GM12878 (cell line): ENCODE measurements around the gene MGMT. TPM values are rescaled to one million over a fixed set of nuclear protein-coding genes. Genes with fewer than 3 reads are reported as not detected.

Experiments
- ATAC-seq: fragments of 200-7000 bp; cut with Tn5 transposase; 3 replicates; pipeline ENCODE4 v1.9.1; 2020; ENCODE audit warnings: mild to moderate bottlenecking, moderate library complexity
- BruUV-seq: library from RNA; stranded (reverse); fragments of 400-500 nt; replicated peaks from 2 replicates; lab custom pipeline; 2021; lab: Mats Ljungman, UMichigan
- CTCF ChIA-PET: fragments of 300-600 bp; sonication (Branson Sonifier 250); formaldehyde crosslinking; extraction: SDS; loops from one replicate; lab custom pipeline; 2021; ENCODE audit warnings: inconsistent platforms; lab: Yijun Ruan, JAX
- POLR2A ChIA-PET: fragments of 350-600 bp; formaldehyde crosslinking; extraction: SDS; loops from one replicate; lab custom pipeline; 2021; ENCODE audit warnings: inconsistent platforms; lab: Charles Lee
- RAD21 ChIA-PET: fragments of 300-600 bp; sonication (Branson Sonifier 250); formaldehyde crosslinking; loops from one replicate; lab custom pipeline; 2023; ENCODE audit warnings: antibody characterized with exemption; ENCODE audit not compliant: unreplicated experiment; lab: Charles Lee
- SMC1A ChIA-PET: fragments of 300-600 bp; sonication (Branson Sonifier 250); formaldehyde crosslinking; loops from one replicate; lab custom pipeline; 2023; ENCODE audit not compliant: unreplicated experiment, uncharacterized antibody; lab: Charles Lee
- DNase-seq: peaks from one replicate; pipeline ENCODE4 v3.0.0-alpha.2; 2011; ENCODE audit warnings: low read depth, low spot score
- FAIRE-seq: peaks from 3 replicates; lab custom pipeline; 2011; peaks lifted over from hg19 to GRCh38; lab: Jason Lieb, UNC
- H2AFZ ChIP-seq: 2 replicates; pipeline ENCODE4 v1.6.0; 2011; ENCODE audit warnings: low read depth, low read length, control low read depth; ENCODE audit not compliant: control insufficient read depth
- H3K27ac ChIP-seq: 2 replicates; pipeline ENCODE4 v1.5.1; 2011; ENCODE audit warnings: control low read depth; ENCODE audit not compliant: control insufficient read depth, insufficient read depth
- H3K27me3 ChIP-seq, 2 experiments: replicated peaks in 1 of 2; 2 replicates each; pipeline versions ENCODE4 v1.6.0 to v1.6.1; 2011; ENCODE audit warnings: low read length in 1 of 2; ENCODE audit not compliant: control insufficient read depth in 2 of 2, insufficient read depth in 2 of 2
- H3K36me3 ChIP-seq, 2 experiments: 2 replicates each; pipeline ENCODE4 v1.5.1; 2011; ENCODE audit warnings: low read length in 1 of 2; ENCODE audit not compliant: control insufficient read depth in 2 of 2, insufficient read depth in 2 of 2
- H3K4me1 ChIP-seq: 2 replicates; pipeline ENCODE4 v1.6.1; 2011; ENCODE audit warnings: mild to moderate bottlenecking, low read length, moderate library complexity, mixed read lengths; ENCODE audit not compliant: control insufficient read depth, insufficient read depth
- H3K4me2 ChIP-seq: 2 replicates; pipeline ENCODE4 v1.6.0; 2011; ENCODE audit warnings: control low read depth; ENCODE audit not compliant: control insufficient read depth, insufficient read depth
- H3K4me3 ChIP-seq: fragments of 200-600 bp; sonication (generic); 2 replicates; pipeline ENCODE4 v1.5.1; 2016
- H3K79me2 ChIP-seq: 2 replicates; pipeline ENCODE4 v1.6.0; 2011; ENCODE audit warnings: low read length; ENCODE audit not compliant: control insufficient read depth, insufficient read depth
- H3K9ac ChIP-seq: 2 replicates; pipeline ENCODE4 v1.8.0; 2011; ENCODE audit warnings: low read length, control low read depth, mixed read lengths; ENCODE audit not compliant: control insufficient read depth, insufficient read depth
- H3K9me3 ChIP-seq: replicated peaks from 3 replicates; pipeline ENCODE4 v1.5.1; 2011; ENCODE audit warnings: mild to moderate bottlenecking, low read length; ENCODE audit not compliant: control insufficient read depth, insufficient read depth
- H4K20me1 ChIP-seq: 2 replicates; pipeline ENCODE4 v1.6.0; 2011; ENCODE audit not compliant: control insufficient read depth, insufficient read depth
- BRCA1 ChIP-seq: IDR thresholded peaks from 2 replicates; pipeline ENCODE4 v1.6.1; 2011; ENCODE audit warnings: low read depth, low read length, improper control_type of control experiment
- MLLT1 ChIP-seq: fragments of 450-650 bp; IDR thresholded peaks from 2 replicates; pipeline ENCODE4 v1.6.1; 2016; ENCODE audit warnings: mild to moderate bottlenecking
- NR2C1 ChIP-seq: fragments of 450-650 bp; IDR thresholded peaks from 2 replicates; pipeline ENCODE4 v1.6.1; 2017; ENCODE audit warnings: antibody characterized with exemption, mild to moderate bottlenecking, moderate library complexity
- PML ChIP-seq: IDR thresholded peaks from 2 replicates; pipeline ENCODE4 v1.6.1; 2012; ENCODE audit warnings: low read length, inconsistent platforms
- RAD21 ChIP-seq: IDR thresholded peaks from 2 replicates; pipeline ENCODE4 v1.6.1; 2011; ENCODE audit warnings: mild to moderate bottlenecking, low read depth, low read length, moderate library complexity; ENCODE audit not compliant: insufficient read depth
- STAT3 ChIP-seq: IDR thresholded peaks from 2 replicates; pipeline ENCODE4 v1.6.1; 2011; ENCODE audit warnings: low read depth, low read length, improper control_type of control experiment
- TBL1XR1 ChIP-seq: IDR thresholded peaks from 2 replicates; pipeline ENCODE4 v1.6.1; 2012; ENCODE audit warnings: low read depth, low read length, improper control_type of control experiment
- WGBS: methylation state at CpG from one replicate; pipeline ENCODE4 v1.1.6; 2016; ENCODE audit warnings: low lambda C conversion rate; ENCODE audit not compliant: insufficient replicate concordance, insufficient coverage; ENCODE audit errors: missing lambda C conversion rate; 5-methylcytosine and 5-hydroxymethylcytosine counted together
- in situ Hi-C: fragments of 300-500 bp; cut with MboI; formaldehyde crosslinking; loops from 9 replicates; pipeline ENCODE4 v1.14.3; 2018; ENCODE audit warnings: mixed read lengths
- intact Hi-C: fragments of 100-400 bp; cut with micrococcal nuclease; formaldehyde crosslinking; loops from one replicate; pipeline ENCODE4 v1.14.2; 2022; ENCODE audit not compliant: unreplicated experiment
- polyA plus RNA-seq, 11 experiments: library from polyadenylated mRNA; depleted of rRNA in 4 of 11; unstranded in 6 of 11; stranded (reverse) in 5 of 11; fragments of >200 nt; fragmentation: Nextera tagmentation in 4 of 11; fragmentation: Illumina TruSeq in 1 of 11; extraction: Ambion mirVana in 4 of 11; extraction: Trizol in 1 of 11; gene quantifications; 1 replicate in 1 of 11; 2 replicates in 10 of 11; pipeline versions ENCODE4 v1.2.1 to v1.2.3, GENCODE V29; 2011 to 2016; ENCODE audit warnings: inconsistent platforms in 2 of 11, missing spikeins in 2 of 11, low read depth in 1 of 11
- total RNA-seq, 4 experiments: library from RNA; depleted of rRNA in 3 of 4; stranded (reverse); fragments of >200 nt in 3 of 4; fragmentation: Illumina TruSeq in 1 of 4; extraction: Trizol in 1 of 4; gene quantifications; 2 replicates each; pipeline versions ENCODE4 v1.2.1 to v1.2.3, GENCODE V29; 2013 to 2021

Gene MGMT
- total and polyA plus RNA-seq, 10 of the 15 experiments (the other 5 are each of a cell fraction or from before 2014, with no cell fraction given), result 0.16 to 24.2 (median 13.3) TPM

- no peak for TF ChIP-seq MLLT1
- no peak for TF ChIP-seq STAT3
- TF ChIP-seq RAD21, result no peak
These were observed 287.4 kb downstream of the MGMT start (continued) for GRCh38 chr10:129754211-129755050.

- FAIRE-seq (no peak), DNase-seq (no peak), ATAC-seq (no peak)
- H4K20me1 ChIP-seq, result no peaks in the 10 kb centered on the region
- no peaks in the 10 kb centered on the region; the same call in 1 of the 3 replicates for H3K9me3 ChIP-seq
- RAD21 ChIA-PET, result no interaction called here
- H3K4me3 ChIP-seq, result no peak overlapping the region
- no peaks in the 10 kb centered on the region for H3K36me3 ChIP-seq
- no peaks in the 10 kb centered on the region for H3K4me1 ChIP-seq
- H2AFZ ChIP-seq, result no peak overlapping the region
- WGBS, result 45% methylated on average over 2 of the region's 2 CpGs
- SMC1A ChIA-PET, result no interaction called here
- POLR2A ChIA-PET, result no interaction called here
- no peak overlapping the region for H3K4me2 ChIP-seq
- no peak overlapping the region for H3K27ac ChIP-seq
- intact Hi-C loops, result no loop called here
- H3K9ac ChIP-seq, result no peak overlapping the region
- H3K79me2 ChIP-seq, result no peaks in the 10 kb centered on the region
- TF ChIP-seq PML (no peak), BRCA1 (no peak), TBL1XR1 (no peak), NR2C1 (no peak)
- no peaks in the 10 kb centered on the region for H3K27me3 ChIP-seq
- no TSS peak for BruUV-seq
- CTCF ChIA-PET, result no interaction called here
- in situ Hi-C loops, result no loop called here
These were observed 288.1 kb downstream of the MGMT start for GRCh38 chr10:129755158-129755591.
